ENCODE data around the gene AFG3L2.
"Not testable (repeated sequence)": the region's sequence is repeated elsewhere in the genome, so short reads cannot be mapped to it uniquely, and the experiment has no call there.

AFG3L2 gene

DNA sequence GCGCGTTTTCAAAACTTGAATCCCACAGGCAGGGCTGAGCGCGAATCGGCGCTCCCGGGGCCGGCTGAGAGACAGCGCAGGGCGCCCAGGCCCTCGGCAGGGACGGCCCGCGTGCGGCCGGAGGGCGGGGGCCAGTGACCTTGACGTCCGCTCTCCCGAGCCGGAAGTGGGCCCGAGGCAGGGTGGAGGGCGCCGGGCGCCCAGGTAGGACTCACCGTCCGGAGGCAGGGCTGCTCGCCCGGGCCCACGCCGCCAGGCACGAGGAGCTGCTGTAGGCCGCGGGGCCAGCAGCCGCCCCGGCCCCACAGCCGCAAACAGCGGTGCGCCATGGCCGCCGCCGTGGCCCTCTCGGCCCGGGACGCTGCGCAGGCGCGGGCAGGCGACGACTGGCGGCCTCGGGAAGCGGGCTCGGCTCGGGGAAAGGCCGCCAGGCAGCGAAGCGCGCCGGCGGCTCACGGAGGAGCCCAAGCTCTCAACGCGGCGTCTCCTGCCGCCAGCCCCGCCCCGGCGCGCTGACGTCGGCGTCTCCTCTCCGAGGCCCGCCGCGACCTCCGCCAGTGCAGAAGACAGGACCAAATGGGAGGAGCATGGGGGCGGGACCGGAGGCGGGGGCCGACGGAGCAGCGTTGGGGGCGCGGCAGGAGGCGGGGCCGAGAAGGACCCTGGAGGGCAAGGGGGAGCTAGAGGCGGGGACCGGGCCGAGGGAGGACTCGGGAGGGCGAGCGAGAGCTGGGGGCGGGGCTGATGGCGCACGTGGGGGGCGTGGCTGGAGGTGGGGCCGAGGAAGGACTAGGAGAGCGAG, at the start of gene AFG3L2:
TSS of gene AFG3L2 (minus strand) at position 474 of the 802 bp plus-strand sequence. CDS start at position 329, 145 bp downstream.
- peak; percentile 97 for DNase-seq

DNA sequence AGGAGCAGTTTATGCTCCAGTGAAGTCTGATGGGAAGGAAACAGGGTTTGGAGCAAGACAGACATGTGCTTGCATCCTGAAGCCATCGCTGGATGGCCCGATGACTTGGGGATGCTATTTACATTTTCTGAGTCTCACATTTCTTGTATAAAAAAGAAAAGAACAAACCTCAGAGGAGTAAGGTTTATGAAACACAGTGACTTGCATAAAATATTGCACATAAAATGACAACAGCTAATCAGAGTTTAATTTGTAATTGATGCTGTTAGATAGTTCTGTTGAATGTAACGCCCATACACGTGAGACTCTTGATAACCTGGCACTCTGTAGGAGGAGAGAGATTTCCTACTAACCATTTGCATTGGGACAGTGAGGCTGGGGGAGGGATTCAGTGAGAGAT, 47.2 kb upstream of the AFG3L2 start:
- no peak for DNase-seq

DNA sequence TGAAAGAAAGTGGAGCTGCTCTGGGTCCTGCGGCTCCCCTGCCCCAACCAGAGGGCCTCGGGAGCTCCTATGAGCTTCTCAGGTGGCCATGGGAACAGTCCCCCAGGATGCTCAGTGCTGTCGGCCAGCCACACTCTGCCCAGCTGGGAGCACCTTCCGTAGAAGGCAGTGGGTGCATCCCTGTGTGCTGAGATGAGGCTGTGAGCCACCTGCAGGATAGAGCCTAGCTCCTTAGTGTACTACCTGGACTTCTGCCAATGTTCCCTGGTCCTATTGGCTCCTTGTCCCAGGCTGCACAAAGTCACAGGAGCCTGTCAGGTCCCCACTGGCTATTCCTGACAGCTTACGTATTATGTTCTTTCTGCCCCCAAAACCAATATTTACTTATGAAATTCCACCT, 46.8 kb upstream of the AFG3L2 start:
- DNase-seq, result no peak

DNA sequence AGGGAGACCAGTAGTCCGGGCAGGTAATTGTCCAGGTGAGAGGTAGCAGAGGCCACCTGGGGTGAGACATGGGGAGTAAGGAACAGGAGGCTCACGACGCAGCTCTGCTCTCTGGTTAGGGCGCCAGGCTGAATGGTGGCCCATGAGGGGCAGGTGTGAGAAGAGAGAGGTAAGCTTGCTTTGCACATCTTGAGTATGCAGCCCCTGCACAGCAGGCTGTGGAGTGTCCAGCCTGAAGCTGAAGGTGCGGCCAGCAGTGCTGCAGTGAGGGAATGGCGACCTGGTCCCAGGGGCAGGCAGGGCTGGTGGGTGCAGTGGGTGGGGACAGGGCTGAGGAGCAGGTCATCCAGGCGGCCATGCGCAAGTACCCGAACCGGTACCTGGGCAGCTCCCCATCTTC, 46.4 kb upstream of the AFG3L2 start:
- no peak for DNase-seq

DNA sequence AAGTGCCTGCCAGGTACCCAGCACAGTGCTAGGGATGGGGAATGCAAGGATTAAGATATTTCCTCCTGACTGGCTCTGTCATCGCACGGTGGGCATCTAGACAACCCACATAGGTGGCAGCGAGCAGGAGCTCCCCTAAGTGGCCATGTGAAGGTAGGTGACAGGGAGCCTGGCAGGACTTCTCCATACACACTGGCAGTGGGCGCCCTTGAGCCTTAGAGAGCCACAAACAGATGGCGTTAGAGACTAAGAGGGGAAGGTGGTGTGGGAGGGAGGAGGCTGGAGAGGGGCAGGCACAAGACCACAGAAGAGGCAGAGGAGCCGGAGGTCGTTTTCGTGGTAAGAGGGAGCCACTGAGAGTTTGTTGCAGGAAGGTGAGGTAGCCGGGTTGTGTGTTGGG, 45.9 kb upstream of the AFG3L2 start:
- DNase-seq, result no peak

DNA sequence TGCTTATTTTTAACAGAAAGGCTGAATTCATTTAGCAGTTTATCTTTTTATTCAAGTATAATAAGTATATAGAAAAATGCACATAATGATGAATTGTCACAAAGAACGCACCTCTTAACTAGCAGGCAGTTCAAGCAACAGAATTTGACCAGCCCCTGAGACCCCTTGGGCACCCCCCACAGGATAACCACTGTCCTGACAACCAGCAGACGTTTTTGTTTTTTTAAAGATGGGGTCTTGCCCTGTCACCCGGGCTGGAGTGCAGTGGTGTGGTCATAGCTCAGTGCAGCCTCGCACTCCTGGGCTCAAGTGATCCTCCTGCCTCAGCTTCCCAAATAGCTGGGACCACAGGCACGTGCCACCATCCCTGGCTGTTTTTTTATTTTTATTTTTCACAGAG, 44.7 kb upstream of the AFG3L2 start:
- DNase-seq, result no peak

DNA sequence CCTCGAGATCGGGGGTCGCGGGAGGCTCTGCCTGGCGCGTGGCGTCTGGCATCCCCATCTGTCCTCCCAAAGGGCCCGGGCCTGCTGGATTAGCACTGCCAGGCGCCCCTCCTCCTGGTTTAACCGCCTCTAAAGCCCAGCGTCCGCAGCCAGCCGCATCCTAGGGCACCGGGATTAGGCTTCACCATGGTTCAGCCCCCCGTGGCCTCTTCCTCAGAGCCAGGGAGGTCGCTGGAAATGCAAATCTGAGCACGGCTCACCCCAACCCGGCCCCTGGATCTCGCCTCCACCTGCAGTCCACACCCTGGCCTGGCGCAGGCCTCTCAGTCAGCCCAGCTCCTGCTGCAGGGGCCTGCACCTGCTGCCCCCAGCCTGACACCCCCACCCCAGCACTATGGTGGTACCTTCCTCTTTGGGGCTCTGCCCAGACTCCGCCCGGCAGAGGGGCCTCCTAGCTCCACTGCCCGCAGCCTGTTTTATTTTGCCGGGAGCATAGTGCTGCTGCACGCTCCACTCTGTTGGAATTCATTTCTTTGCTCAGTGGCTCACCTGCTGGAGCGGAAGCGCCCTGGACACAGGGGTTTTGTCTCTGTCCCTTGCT, 43.9 kb upstream of the AFG3L2 start:
- no peak for DNase-seq

DNA sequence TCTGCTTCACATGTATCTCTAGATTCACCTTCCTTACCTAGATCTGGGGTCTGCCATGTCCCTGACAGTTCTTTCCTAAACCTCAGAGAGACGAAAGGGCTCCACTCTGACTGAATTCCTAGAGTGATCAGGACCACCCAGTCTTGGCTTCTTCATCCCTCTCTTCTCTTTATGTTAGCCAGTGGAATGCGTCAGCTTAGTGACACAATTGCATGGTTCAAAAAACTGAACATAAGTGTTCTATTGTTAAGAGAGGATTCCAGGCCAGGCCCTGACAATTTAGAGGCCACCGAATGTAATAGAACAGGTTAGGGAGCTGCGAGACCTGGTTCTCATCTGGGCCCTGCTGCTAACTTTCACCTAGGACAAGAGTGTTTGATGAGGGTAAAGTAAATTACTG, 40.7 kb upstream of the AFG3L2 start:
- DNase-seq, result no peak

DNA sequence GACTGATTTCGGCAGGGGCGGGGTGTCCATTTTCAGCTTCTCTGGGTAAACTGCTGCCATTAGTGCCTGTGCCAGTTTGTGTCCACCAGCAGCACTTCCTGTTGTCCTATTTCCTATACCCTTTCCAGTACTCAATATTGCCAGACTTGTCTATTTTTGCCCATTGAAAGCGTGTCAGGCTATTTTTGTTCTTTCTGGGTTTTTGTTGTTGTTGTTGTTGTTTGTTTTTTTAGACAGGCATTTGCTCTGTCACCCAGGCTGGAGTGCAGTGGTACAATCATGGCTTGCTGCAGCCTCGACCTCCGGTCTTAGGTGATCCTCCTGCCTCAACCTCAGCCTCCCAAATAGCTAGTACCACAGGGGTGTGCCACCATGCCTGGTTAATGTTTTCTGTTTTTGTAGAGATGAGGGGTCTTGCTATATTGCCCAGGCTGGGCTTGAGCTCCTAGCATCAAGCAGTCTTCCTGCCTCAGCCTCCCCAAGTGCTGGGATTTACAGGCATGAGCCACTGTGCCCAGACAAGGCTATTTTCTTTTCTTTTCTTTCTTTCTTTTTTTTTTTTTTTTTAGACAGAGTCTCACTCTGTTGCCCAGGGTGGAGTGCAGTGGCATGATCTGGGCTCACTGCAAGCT, 39.2 kb upstream of the AFG3L2 start:
- no peak for DNase-seq

DNA sequence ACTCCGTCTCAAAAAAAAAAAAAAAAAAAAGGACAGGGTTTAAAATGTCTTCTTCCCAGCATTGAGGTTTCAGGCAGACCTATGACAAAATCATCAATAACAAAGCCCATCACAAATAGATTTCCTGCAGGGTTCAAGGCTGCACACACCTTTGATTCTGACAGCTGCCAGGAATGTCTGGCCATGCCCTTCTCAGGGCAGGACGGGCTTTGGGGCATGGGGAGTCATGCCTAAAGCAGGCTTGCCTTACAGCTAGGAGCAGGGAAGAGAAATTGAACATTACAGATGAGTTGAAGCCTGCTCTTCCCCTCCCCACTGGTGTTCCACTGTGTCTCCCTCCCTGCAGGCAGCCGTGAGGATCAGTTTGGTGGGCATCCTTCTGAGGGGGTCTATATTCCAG, 34.4 kb upstream of the AFG3L2 start:
- no peak for DNase-seq

DNA sequence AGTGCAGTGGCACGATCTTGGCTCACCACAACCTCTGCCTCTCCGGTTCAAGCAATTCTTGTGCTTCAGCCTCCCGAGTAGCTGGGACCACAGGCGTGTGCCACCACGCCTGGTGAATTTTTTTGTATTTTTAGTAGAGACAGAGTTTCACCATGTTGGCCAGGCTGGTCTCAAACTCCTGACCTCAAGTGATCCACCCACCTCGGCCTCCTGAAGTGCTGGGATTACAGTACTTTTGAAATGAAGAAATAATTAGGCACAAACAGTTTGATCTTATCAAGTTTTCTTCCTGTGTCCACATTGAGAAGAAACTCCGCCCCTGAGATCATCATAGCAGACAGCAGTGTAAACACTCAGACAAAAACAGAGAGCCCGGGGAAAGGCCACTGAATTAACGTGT, 33.7 kb upstream of the AFG3L2 start:
- DNase-seq, result not testable (repeated sequence)

DNA sequence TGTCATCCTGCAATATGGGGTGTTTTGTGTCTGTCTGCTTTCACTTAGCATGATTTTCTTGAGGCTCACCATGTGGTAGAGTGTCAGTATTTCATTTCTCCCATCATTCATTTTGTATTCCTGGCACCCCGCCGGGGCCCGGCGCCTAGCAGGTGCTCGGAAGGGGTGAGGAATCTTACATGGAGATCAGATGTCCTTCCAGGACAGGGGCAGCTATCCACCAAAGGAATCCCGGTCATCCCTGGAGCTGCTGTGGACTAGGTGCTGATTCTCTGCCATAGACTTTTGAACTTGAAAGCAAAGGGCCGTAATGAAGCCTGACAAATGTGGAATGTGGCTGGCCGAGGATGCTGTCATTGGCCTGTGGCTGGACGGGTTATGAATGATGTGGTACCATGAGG, 33.1 kb upstream of the AFG3L2 start:
- DNase-seq, result no peak

DNA sequence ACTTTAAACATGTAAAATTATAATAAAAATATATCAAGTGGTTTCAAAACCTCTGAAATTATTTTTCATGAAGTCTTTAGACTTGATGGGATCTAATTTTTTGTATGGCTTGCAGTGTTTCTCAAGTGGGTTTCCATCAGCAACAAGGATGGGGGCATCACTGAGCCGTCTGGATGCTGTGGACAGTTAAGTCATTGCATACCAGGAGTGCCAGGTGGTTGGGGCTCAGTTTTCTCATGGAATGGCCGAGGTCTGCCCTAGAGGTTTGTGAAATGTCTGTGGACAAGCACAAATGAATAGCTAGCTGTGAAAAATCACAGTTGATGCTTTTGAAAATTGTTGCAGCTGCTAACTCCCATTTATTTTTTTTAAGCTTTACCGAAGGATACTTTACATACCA, 32.4 kb upstream of the AFG3L2 start:
- DNase-seq, result no peak

DNA sequence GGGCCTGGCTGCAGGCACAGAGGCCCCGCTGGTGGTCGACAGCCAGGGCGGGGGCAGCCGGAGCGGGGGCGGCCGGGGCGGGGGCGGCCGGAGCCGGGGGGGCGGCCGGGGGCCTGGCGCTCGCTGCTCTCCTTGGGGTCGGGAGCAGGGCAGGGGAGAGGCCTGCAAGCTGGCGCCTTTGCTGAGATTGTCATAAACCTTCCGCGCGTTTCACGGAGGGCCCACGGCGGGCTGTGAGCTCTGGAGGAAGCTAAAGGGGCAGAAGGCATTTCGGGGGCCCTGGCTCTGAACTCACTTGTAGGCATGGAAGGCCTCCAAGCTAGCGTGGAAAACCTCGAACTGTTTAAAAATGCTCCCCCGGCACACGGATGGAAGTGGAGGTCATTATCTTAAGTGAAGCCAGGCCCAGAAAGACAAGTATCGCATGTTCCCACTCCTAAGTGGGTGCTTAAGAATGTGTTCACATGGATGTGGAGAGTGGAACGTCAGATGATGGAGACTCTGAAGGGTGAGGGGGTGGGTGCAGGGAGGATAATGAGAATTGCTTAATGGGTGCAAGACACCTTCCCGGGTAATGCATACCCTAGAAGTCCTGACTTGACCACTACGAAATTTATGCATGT, 31.3 kb upstream of the AFG3L2 start:
- DNase-seq, result no peak

DNA sequence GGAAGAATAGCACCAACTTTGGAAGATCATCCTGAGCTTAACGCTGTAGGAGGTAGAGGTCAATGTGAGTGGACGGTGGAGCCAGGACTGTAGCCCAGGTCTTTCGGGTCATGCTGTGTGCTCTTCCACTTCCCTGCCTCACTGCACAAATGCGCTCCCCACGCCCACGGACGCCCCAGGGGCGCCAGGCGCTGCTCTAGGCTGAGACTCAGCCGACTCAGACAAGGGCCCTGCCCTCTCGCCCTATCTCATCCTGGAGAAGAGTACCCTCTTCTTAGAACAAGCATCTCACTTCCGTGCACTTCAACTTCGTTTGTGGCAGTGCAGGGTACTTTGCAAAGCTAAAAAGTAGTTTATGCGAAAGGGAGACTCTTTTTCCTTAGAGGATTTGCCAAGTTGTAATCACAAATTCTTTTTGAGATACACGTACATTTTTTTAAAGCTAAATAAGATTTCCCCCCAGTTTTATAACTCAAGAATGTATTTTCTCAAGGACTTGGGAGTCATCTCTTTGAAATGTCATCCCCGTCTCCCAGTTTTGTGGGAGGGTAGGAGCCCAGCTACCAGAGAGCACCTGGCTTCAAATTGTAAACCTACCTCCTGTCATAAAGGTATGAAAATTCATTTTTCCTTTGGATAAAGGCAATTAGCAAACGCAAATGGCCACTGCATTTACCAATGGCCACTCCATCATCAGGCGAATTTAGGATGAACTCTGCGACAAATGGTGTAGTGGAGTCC, 29.5 kb upstream of the AFG3L2 start:
- no peak for DNase-seq

DNA sequence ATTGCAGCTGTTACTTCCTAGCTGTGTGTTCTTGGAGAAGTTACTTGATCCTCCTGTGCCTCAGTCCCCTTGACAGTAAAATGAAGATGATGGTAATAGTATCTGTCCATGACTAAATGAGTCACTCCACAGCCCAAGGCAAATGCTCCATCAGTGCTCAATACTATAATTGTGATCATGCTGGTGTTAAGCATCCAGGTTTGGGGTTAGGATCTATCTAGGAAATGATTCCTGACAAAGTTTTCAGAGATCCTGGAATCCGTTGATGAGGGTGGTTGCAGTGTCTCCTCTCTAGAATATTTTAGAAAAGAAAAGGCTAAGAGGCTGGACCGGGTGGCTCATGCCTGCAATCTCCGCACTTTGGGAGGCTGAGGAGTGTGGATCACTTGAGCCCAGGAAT, 28.0 kb upstream of the AFG3L2 start:
- DNase-seq, result no peak

DNA sequence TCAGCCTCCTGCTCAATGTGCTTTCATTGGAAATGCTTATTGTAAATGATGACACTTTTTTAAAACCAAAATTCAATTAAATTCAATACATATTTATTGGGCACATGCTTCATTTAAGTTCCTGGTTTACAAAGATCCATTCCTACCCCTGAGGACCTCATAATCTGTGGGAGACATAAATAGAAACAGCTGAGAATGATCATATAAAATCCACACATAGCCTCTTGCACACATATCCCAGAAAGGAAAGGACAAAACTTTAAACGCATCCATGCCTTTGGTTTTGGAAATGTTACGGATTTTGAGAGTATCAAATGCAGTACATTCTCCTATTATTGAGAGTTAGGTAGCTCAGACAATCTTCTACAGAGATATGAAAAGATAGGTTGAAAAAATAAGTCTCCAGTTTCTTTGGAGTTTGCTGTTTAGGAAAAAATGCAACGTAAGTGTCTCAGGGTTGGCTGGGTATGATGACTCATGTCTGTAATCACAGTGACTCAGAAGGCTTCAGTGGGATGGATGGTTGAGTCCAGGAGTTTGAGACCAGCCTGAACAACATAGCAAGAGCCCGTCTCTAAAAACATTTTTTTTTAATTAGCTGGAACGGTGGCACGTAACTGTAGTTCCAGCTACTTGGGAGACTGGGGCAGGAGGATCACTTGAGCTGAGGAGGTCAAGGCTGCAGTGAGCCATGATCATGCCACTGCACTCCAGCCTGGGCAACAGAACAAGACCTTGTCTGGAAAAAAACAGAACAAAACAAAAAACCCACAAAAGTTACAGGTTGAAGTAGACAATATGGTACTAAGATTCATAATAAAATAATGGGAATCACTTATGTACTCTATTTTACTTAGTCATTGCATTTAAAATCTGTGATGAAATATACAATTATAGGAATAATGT, 26.8 kb upstream of the AFG3L2 start:
- no peak for DNase-seq

DNA sequence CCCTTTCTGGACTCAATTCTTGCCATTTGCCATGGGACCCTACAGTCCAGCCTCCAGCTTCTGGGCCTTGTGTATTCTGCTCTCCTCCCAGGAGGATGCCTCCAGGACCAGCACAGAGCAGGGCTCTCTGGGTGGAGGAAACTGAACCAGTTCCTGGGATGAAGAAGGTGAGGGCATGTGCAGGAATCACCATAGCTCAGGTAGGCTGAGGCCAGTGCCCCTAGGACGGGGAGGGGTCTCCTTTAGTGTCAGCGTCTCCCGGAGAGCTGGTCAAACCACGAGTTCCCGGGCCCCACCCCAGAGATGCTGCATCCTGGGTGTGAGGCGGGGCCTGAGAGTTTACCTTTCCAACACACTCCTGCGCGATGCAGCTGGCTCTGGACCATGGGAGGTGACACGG, 24.9 kb upstream of the AFG3L2 start:
- DNase-seq, result no peak

DNA sequence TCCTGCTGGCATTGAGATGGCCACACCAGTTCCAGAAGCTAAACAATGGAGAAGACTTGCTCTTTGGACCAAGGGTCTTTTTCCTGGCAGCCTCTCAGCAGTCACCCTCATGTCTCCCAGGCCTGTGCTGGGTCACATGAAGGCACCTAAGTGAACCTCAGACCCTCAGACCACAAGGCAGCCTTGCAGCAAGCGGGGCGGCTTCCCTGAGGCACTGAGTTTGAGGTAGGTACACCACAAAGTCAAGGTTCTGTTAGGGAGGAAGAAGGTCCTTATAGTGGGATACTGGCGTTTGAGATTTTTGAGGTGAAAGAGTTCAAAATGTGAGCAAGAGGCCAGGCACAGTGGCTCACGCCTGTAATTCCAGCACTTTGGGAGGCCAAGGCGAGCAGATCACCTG, 22.2 kb upstream of the AFG3L2 start:
- no peak for DNase-seq

DNA sequence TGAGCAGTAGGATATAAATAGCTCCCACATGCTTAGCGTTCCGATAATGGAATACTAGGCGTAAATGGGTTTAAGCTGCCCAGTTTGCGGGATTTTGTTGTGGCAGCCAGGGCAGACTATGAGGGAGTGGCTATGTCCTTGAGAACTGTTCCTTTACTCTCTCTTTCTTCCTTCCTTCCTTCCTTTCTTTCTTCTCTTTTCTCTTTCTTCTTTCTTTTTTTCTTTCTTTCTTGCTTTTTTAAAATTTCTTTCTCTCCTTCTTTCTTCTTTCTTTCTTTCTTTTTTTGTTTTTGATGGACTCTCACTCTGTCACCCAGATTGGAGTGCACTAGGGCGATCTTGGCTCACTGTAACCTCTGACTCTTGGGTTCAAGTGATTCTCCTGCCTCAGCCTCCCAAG, 21.6 kb upstream of the AFG3L2 start:
- DNase-seq, result no peak

DNA sequence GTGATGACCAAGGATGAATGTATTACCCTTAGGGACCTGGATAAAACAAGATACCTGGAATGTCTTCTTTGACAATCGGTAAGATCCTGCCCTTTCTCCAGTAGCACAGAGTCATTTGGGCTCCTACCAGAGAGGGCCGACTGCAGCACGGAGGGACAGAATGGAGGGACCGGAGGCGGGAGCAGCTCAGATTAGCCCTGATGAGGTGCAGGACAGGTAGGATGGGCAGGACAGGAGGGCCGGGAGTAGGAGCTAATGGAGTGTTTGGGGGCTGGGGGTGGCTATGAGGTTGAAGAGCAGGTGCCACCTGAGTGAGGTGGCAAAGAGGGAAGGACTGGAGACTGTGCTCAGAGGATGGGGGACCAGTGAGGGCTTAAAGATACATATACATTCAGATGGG, 20.8 kb upstream of the AFG3L2 start:
- no peak for DNase-seq

DNA sequence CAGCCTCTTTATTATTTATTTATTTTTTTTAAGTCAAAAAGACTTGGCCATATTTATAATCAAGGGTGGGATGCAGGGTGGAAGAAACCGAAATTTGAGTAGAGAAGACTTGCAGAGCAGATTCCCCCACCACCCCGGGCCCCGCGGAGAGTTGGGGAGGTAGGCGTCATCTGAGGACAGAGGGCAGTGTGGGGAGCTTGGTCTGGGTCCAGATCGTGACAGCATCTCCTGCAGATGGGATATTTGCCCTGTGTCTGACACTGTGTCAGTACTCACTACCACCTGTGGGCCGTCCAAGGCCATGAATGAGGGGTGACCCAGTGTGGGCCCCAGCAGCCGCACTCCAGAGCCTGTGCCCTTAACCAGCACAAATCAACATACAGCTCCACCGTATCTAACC, 20.2 kb upstream of the AFG3L2 start:
- DNase-seq, result no peak

Measured in GOT3 (cell line).